Measurements from ENCODE around the gene IPO9. TPM values are rescaled to one million over a fixed set of nuclear protein-coding genes. Genes with fewer than 3 reads are reported as not detected.

The IPO9 gene
- polyA plus RNA-seq, 4 donors, result 76.5 to 88.6 (median 81.0) TPM

DNA sequence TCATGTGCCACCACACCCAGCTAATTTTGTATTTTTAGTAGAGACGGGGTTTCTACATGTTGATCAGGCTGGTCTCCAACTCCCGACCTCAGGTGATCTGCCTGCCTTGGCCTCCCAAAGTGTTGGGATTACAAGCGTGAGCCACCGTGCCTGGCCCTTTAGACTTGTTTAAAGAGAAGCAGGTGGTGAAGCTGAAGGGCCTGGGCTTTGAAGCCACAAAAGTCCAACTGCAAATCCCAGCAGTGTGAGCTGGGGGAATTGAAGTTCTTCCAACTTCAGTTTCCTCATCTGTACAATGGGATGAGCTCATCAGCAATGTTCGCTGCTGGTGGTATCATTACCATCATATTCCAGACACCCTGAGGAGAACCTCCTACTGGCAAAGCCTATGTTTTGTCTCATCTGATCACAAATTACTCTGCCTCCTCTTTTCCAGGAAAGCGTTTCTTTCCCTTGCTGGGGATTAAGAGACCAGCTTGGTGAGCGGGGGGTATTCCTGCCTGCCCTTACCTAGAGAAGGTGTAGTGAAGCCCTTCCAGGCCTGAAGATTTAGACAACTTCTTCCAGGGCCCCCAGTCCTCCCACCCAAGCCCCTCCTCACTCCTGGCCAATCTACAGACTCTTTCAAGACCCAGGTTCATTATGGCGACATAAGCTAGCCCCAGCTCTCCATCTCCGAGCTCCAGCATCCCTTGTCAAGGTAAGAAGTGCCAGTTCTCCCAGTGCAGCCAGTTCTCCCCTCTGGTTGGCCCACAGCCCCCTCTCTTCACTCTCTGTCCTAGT lies 57.3 kb downstream of the IPO9 start:
- DNase-seq (ENCODE audit: low read depth in 4 of 4, low spot score in 3 of 4), result no peak

DNA sequence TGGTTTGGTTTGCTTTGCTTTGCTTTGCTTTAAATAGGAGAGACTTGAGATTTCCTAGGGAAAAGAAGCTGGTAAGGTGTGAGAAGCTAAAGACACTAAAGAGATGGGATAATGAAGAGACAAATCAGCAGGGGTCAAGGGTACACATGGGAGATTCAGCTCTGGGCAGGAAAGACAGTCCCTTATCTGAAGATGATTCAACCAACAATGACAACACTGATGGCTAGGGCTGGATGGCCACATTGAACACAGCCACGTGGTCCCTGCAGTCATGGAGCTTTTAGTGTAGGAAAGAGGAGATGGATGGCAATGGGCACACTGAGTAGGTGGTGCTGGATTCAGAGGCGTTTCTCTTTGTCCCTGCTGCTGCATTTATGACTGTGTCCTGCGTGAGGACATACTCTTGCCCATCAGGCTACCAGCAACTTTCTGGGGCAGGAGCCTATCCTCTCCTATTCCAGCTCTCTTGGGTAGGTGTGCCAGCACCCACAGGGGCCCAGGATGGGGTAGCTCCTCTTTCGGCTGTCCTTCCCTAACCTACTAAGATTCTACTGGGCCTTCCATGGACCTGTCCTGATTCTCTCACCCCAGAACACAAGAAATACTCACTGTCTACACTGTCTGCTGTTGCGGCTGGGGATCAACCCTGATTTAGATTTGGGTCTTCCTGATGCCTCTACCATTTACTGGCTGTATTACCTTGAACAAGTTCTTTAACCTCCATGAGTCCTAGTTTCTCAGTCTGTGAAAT lies 58.3 kb downstream of the IPO9 start:
- no peak for DNase-seq (ENCODE audit: low read depth in 4 of 4, low spot score in 3 of 4)

- peak in 3 of 4 donors; percentile 28 to 46 (median 41) for DNase-seq (ENCODE audit: low read depth in 4 of 4, low spot score in 3 of 4)
These were observed 59.5 kb downstream of the IPO9 start, which contains the start of gene SHISA4 for GRCh38 chr1:201888282-201889089. Gene SHISA4 (plus strand): TSS chr1:201888898. CDS start chr1:201888995, 97 bp downstream.

- DNase-seq (ENCODE audit: low read depth in 4 of 4, low spot score in 3 of 4), result no peak
These were observed 60.4 kb downstream of the IPO9 start for GRCh38 chr1:201889090-201889968.

- DNase-seq (ENCODE audit: low read depth in 4 of 4, low spot score in 3 of 4), result no peak
These were observed 61.3 kb downstream of the IPO9 start for GRCh38 chr1:201890223-201890622.

- no peak for DNase-seq (ENCODE audit: low read depth in 4 of 4, low spot score in 3 of 4)
These were observed 62.0 kb downstream of the IPO9 start for GRCh38 chr1:201890806-201891450.

DNA sequence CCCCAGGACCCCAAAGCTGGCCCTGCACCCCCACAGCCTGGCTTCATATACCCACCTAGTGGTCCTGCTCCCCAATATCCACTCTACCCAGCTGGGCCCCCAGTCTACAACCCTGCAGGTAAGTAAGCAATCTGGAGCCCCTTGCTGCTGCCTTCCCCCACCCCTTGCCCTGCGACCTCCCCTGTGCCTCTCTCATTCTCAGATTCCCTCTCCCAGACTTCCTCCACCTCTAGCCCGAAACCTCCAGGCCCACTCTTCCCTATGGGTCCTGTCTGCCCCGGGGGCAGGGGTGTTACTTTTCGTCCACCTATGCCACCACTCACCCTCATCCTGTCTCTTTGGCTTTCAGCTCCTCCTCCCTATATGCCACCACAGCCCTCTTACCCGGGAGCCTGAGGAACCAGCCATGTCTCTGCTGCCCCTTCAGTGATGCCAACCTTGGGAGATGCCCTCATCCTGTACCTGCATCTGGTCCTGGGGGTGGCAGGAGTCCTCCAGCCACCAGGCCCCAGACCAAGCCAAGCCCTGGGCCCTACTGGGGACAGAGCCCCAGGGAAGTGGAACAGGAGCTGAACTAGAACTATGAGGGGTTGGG lies 62.6 kb downstream of the IPO9 start:
- DNase-seq (ENCODE audit: low read depth in 4 of 4, low spot score in 3 of 4), result no peak

- DNase-seq (ENCODE audit: low read depth in 4 of 4, low spot score in 3 of 4), result no peak
These were observed 63.3 kb downstream of the IPO9 start for GRCh38 chr1:201892211-201892610.

DNA sequence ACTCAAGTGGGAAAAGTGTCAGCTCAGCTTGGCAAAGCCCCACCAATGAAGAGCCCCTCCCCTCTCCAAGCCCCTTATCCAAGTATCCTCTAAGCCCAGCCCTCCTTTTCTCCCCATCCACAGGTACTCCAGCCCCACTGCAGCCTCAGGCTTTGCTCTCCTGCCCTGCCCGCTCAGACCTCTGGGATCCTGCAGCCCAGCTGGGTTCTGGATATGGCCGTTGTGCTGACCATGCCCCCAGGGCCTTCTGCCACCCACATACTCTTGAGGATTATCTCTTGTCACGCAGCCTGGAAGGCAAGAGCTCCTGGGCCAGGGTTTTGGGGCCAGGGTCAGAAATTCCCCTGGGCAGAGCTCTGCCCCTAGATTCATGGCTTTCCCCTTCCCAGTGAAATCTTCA lies 64.5 kb downstream of the IPO9 start:
- no peak for DNase-seq (ENCODE audit: low read depth in 4 of 4, low spot score in 3 of 4)

GRCh38 chr1:201894343-201895119 lies 65.6 kb downstream of the IPO9 start:
- DNase-seq (ENCODE audit: low read depth in 4 of 4, low spot score in 3 of 4), result no peak

- DNase-seq (ENCODE audit: low read depth in 4 of 4, low spot score in 3 of 4), result no peak
These were observed 66.2 kb downstream of the IPO9 start for GRCh38 chr1:201895120-201895665.

- peak; percentile 64 to 82 (median 72) for DNase-seq (ENCODE audit: low read depth in 4 of 4, low spot score in 3 of 4)
These were observed 67.2 kb downstream of the IPO9 start for GRCh38 chr1:201895913-201896807.

GRCh38 chr1:201896951-201897391 lies 68.0 kb downstream of the IPO9 start:
- DNase-seq (ENCODE audit: low read depth in 4 of 4, low spot score in 3 of 4), result no peak

DNA sequence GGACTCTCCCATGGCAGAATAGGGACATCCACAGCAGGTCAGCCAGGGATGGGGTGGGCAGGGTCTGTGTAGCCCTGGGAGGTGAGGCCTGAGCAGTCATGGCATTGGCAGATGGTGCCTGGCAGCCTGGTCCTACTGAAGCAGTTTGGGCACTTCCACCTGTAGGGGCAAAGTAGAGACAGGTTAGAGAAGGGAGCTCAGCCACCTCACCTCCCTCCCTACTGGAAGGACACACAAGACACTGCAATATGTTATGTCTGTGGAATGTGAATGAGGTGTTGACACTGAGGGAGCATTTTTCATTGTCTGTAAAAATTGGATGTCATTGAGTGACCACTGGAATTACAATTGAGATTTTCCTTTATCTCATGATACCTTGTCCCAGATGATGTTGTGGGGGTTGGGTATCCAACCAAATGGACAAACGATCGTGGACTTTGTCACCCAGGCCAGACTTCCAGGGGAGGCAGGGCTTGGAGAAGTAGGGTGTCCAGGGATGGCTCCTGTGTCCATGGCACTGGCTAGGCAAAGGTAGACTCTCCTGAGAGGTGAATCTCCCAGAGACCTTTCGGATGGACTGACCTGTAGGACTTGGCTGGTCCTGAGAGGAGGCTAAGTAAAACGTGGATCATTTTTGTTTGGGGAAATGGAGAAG lies 69.4 kb downstream of the IPO9 start:
- no peak for DNase-seq (ENCODE audit: low read depth in 4 of 4, low spot score in 3 of 4)

DNA sequence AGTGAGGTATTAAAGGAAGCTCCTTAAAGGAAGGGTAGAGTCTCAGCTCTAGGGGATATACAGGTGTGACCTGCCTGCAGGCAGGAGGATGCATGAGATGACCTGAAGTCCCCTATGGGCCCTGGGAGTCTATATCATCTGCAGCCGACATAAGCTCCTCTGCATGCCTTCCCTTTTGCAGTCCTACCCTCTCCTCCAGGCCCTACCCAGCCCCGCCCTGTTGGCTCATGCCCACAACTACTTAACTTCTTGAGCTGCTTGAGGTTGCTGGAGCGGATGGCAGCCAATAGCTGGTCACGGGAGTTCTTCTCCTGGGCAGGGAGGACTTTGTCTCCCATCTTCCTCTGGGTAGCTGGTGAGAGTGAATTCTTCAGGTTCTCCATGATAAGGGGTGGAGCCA lies 70.0 kb downstream of the IPO9 start:
- DNase-seq (ENCODE audit: low read depth in 4 of 4, low spot score in 3 of 4), result no peak

- no peak for DNase-seq (ENCODE audit: low read depth in 4 of 4, low spot score in 3 of 4)
These were observed 70.9 kb downstream of the IPO9 start for GRCh38 chr1:201899683-201900429.
